ENCODE measurements around the gene HTRA2.
"Not testable (repeated sequence)": the region's sequence is repeated elsewhere in the genome, so short reads cannot be mapped to it uniquely, and the experiment has no call there.

HTRA2 gene

DNA sequence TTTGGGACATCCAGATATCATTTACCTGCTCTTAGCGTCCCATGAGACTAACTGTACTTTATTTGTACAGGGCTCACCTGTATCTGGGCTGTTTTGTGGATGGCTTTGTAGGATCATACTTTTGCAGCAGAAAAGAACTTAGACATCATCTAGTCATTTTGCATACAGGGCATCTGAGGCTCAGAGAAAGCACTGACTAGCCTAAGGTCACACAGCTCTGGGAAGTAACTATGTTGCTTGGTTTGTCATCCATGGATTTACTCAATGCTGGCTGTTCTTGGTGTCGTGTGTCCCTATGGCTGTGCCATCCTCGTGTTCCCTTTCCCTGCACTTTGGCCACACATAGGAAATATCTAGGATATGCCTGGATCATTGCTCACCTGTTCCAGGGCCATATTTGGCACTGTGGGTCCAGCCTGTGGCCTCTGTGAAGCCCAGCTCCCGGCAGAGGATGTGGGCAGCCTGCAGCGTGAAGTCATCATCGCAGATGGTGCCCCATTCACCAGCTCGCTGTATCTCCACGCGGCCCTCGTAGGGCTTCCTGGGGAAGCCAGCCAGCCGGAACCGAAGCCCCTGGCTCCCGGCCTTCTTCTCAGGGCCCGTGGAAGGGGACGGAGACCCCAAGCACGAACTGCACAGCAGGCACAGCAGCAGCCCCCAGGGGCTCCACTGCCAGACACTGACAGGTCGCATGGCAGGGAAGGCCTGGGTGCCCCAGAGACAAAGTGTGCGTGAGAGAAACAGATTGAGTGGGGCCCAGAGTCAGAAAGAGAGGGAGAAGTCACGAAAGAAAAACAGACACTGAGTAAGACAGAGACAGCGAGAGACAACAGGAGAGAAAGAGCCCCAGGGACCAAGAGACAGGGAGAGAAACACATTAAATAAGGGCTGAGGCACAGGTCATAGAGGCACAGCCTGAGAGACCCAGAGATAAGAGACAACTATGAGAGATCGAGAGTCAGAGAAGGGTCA is 22.5 kb downstream of the HTRA2 start:
- ATAC-seq (replicated peaks) (peak in 1 of 2 donors; percentile 6), DNase-seq (no peak)
- Mint-ChIP-seq H3K4me1 (peaks cover 22 to 56% of the 10 kb centered on the region in 2 donors), H3K27me3 (peaks cover 16 to 33% of the 10 kb centered on the region in 2 donors), H3K9me3 (no peaks in the 10 kb centered on the region), H3K27ac (peak overlapping the region; percentile 38), H3K36me3 (peaks cover 17 to 39% of the 10 kb centered on the region in 2 donors), H3K4me3 (peak overlapping the region; percentile 51 to 64)

DNA sequence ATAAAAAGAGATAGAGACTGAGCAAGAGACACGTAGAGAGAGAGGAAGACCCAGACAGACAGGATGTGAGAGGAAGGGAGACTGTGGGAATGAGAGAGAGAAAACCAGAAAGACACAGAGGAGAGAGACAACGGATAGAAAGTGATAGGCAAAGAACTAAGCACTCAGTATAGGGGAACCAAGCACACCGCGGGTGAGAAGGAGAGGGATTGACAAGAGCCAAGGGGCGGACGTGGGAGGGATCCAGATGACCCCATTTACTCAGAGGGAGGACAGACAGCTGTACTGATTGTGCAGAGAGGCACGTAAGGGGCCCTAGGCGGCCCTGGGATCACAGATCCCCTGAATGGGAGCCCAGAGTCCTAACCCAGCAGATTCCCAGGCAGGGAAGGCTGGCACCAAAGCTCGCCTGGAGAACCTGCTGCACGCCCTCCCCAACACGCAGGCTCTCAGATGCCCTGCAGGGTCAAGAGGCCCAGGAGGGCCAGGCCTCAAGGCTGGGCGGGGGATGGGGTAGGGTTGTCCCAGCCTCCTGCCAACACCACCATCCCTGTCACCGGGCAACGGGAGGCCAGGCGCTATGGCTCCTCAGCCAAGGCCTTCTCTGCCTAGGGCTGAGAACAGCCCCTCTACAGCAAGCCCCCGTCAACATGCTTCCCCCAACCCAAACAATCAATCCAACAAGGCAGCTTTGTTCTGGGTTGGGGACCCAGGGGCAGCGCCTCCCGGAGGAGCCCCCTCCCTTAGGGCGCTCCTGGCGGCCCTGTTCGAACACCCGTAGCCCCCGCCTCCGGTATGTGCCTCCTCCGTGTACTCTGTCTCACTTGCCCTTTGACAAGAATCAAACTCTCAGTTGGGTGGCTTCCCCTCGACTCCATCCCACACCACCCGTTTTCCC is 23.4 kb downstream of the HTRA2 start:
- Mint-ChIP-seq H3K27ac (peak overlapping the region; percentile 89), H3K4me1 (peaks cover 22 to 55% of the 10 kb centered on the region in 2 donors), H3K27me3 (peaks cover 12 to 28% of the 10 kb centered on the region in 2 donors), H3K9me3 (no peaks in the 10 kb centered on the region), H3K36me3 (peaks cover 19 to 42% of the 10 kb centered on the region in 2 donors), H3K4me3 (peak overlapping the region; percentile 94)
- DNase-seq (no peak), ATAC-seq (replicated peaks) (no peak)

DNA sequence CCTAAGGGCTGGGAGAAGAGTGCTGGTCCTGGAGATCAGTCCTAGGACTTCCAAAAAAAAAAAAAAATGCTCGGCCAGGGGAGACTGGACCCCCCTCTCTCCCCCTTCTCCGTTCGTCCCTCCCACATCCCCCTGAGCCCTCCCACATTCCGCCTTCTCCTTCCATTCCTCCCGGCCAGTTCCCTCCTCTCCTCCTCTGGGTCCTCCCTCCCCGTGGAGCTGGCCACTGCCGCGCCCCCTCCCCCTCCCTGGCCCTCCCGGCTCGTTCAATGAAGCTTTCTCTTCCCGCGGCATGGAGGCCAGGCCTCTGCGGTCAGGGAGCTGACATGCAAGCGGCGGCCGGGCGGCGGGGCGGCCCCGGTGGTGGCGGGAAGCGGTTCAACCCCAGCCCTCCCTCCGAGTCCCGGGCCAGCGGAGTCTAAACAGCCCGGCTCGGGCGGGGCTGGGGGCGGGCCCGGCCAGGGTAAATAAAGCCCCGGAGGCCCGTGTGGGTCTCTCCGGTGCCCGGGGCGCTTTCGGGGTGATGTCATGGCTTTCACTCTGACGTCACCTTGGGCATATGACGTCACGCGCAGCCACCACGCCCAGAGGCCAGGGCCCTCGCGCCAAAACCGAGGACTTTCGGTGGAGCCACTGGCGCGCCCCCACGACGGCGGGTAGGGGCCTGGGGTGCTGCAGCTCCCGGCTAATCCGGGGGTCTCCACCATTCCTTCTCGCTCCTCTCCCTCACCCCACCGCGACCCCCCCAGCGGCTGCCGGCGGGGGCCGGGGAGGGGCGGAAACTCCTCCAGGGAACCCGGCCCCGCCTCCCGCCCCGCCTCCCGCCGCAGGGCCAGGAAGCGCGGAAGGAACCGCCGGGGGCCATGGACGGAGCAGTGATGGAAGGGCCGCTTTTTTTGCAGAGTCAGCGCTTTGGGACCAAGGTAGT is 24.4 kb downstream of the HTRA2 start, which contains the start of the genes DOK1 and LOXL3:
Gene DOK1 (plus strand): TSS at position 829 of the 928 bp plus-strand sequence. CDS start 35 bp downstream, at position 864.
Gene LOXL3 (minus strand): TSS at position 51 of the 928 bp plus-strand sequence. CDS start 1,308 bp downstream, outside the sequence.
- Mint-ChIP-seq H3K27me3 (peaks cover 9 to 24% of the 10 kb centered on the region in 2 donors), H3K36me3 (peaks cover 22 to 44% of the 10 kb centered on the region in 2 donors), H3K4me1 (peaks cover 22 to 51% of the 10 kb centered on the region in 2 donors), H3K9me3 (no peaks in the 10 kb centered on the region), H3K27ac (peak within 1 kb of the TSS; percentile 92), H3K4me3 (peak within 1 kb of the TSS; percentile 94)
- DNase-seq (peak; percentile 77), ATAC-seq (replicated peaks) (peak; percentile 76 to 84)

DNA sequence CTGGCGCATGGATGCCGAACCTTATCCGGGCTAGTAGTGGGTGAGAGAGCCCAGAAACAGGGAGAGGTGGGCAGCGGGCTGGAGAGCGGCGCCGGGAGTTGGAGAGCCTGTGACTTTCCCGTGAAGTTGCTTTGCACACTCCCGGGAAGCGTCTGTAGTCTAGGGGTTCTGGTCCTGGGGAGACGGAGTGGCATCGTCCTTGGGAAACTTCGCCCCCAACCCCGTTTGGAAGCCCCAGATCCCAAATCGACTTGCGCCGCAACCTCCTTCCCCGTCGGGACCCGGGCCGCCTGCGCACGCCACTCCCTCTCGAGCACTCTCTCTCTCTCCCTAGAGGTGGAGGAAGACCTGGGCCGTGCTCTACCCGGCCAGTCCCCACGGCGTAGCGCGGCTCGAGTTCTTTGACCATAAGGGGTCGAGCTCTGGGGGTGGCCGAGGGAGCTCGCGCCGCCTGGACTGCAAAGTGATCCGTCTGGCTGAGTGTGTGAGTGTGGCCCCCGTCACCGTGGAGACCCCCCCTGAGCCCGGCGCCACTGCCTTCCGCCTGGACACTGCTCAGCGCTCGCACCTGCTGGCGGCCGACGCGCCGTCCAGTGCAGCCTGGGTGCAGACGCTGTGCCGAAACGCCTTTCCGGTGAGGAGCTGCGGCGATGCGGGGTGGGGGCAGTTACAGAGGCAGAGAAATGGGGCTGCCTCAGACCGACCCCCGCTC is 25.2 kb downstream of the HTRA2 start:
- ATAC-seq (replicated peaks) (peak; percentile 75), DNase-seq (peak; percentile 34)
- peak overlapping the region; percentile 92 for H3K27ac Mint-ChIP-seq
- peak overlapping the region; percentile 94 for H3K4me3 Mint-ChIP-seq
- peaks cover 20 to 40% of the 10 kb centered on the region in 2 donors for H3K36me3 Mint-ChIP-seq
- peaks cover 18 to 45% of the 10 kb centered on the region in 2 donors for H3K4me1 Mint-ChIP-seq
- no peaks in the 10 kb centered on the region for H3K9me3 Mint-ChIP-seq
- H3K27me3 Mint-ChIP-seq: peaks cover 4 to 17% of the 10 kb centered on the region in 2 donors

DNA sequence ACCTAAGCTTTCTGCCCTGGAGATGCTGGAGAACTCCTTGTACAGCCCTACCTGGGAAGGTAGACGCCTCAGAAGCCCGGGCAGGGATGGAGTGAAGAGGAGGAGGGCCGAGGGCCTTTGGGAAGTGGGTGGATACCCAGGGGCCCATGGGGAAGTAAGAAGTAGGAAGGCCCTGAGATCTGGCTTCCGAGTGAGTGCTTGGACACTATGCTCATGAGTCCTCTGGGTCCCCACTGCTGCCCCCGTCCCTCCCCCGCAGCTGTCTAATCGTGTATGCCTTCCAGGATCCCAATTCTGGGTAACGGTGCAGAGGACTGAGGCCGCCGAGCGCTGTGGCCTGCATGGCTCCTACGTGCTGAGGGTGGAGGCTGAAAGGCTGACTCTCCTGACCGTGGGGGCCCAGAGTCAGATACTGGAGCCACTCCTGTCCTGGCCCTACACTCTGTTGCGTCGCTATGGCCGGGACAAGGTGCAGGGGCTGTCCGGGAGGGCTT is 25.9 kb downstream of the HTRA2 start:
- H3K27me3 Mint-ChIP-seq: peaks cover 6 to 16% of the 10 kb centered on the region in 2 donors
- H3K36me3 Mint-ChIP-seq: peaks cover 23 to 37% of the 10 kb centered on the region in 2 donors
- DNase-seq (no peak), ATAC-seq (replicated peaks) (no peak)
- no peaks in the 10 kb centered on the region for H3K9me3 Mint-ChIP-seq
- peak overlapping the region; percentile 92 for H3K27ac Mint-ChIP-seq
- peak overlapping the region; percentile 94 for H3K4me3 Mint-ChIP-seq
- peaks cover 15 to 48% of the 10 kb centered on the region in 2 donors for H3K4me1 Mint-ChIP-seq

DNA sequence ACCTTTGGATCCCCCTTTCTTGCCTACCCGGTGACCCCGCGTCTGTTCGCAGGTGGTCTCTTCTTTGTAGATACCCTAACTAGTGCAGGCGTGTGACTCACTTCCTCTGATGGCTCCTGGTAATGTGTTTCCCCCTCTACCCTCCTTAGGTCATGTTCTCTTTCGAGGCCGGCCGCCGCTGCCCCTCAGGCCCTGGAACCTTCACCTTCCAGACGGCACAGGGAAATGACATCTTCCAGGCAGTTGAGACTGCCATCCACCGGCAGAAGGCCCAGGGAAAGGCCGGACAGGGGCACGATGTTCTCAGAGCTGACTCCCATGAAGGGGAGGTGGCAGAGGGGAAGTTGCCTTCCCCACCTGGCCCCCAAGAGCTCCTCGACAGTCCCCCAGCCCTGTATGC is 26.4 kb downstream of the HTRA2 start:
- peaks cover 23 to 37% of the 10 kb centered on the region in 2 donors for H3K36me3 Mint-ChIP-seq
- no peak for DNase-seq
- H3K27me3 Mint-ChIP-seq: peaks cover 6 to 13% of the 10 kb centered on the region in 2 donors
- ATAC-seq (replicated peaks): no peak
- peak overlapping the region; percentile 94 for H3K4me3 Mint-ChIP-seq
- peak overlapping the region; percentile 79 for H3K27ac Mint-ChIP-seq
- peaks cover 17 to 50% of the 10 kb centered on the region in 2 donors for H3K4me1 Mint-ChIP-seq
- H3K9me3 Mint-ChIP-seq: no peaks in the 10 kb centered on the region

DNA sequence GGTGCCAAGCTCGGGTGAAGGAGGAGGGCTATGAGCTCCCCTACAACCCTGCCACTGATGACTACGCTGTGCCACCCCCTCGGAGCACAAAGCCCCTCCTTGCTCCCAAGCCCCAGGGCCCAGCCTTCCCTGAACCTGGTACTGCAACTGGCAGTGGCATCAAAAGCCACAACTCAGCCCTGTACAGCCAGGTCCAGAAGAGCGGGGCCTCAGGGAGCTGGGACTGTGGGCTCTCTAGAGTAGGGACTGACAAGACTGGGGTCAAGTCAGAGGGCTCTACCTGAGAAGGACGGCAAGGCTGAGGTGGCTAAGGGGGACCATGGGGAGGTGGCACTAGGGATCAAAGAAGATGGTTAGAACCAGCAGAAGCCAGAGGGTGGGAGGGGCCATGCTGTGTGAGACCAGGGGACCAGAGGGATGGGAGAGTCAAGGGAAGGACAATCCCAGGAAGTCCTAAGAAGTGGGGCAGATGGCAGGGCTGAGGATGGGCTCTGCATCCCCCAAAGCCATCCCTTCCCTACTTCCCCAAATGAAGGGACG is 27.2 kb downstream of the HTRA2 start:
- H3K27me3 Mint-ChIP-seq: peaks cover 9 to 14% of the 10 kb centered on the region in 2 donors
- peaks cover 23 to 32% of the 10 kb centered on the region in 2 donors for H3K36me3 Mint-ChIP-seq
- ATAC-seq (replicated peaks) (no peak), DNase-seq (no peak)
- no peak overlapping the region for H3K27ac Mint-ChIP-seq
- H3K4me1 Mint-ChIP-seq: peaks cover 18 to 49% of the 10 kb centered on the region in 2 donors
- no peaks in the 10 kb centered on the region for H3K9me3 Mint-ChIP-seq
- H3K4me3 Mint-ChIP-seq: no peak overlapping the region

DNA sequence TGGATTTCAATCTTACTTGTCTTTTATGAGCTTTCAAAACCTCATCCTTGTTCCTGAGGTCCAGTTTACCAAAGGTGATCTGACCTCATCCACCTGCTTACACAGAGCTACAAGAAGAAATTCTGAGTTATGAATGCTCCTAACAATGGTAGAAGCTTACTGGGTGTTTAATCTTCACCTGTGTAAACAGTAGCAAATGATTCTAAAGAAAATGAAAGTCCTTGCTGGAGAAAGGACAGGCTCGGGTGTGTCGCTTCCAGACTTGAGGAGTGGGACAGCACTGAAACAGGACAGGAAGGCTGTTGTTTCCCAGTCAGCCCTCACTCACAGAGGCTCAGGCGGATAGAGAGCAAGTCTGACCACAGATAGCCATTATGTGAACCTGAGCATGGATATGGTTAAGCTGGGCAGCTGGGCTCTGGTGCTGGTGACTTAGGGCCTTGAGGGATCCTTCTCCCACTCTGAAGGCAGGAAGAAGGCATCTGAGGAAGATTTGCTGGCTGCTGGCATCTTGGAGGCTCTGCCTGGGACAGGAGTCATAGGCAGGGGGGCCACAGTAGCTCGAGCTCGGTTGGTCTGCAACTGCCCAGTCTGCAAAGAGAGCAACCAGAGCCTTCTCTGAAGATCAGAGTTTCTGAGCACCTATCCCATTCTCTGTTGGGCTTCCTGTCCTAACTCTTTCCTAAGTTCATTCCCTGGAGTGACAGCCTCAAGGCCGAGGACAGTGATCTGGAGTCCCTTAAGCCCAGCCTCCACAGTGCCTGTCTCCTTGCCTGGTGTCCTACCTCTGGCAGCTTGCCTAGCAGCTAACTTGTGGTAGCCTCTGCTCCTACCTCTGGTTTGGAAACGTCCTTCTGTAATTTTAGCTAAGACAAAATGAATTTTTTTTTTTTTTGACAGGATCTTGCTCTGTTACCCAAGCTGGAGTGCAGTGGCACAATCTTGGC is 28.8 kb downstream of the HTRA2 start:
- Mint-ChIP-seq H3K27ac (no peak overlapping the region), H3K27me3 (peaks cover 11 to 17% of the 10 kb centered on the region in 2 donors), H3K4me1 (peaks cover 18 to 50% of the 10 kb centered on the region in 2 donors), H3K9me3 (no peaks in the 10 kb centered on the region), H3K36me3 (peaks cover 23 to 32% of the 10 kb centered on the region in 2 donors), H3K4me3 (no peak overlapping the region)
- DNase-seq: no peak
- ATAC-seq (replicated peaks): no peak

DNA sequence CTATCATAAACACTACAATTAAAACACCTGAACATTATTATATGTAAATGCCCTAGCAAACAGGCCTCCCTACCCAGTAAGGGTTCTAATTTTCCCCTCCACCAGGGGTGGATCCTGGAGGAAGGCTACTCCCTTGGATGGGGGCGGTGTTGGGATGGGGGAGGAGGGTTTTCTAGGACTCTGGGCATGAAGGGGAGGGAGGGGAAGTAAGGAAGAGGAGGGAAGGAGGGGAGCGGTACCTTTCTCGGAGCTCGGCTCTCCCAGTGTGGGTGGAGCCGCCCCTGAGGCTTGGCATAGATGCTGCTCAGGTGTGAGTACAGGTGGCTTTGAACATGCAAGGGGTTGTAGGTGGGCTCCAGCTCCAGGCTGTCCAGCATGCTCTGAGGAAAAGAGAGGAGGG is 30.2 kb downstream of the HTRA2 start:
- Mint-ChIP-seq H3K4me3 (no peak overlapping the region), H3K9me3 (no peaks in the 10 kb centered on the region)

DNA sequence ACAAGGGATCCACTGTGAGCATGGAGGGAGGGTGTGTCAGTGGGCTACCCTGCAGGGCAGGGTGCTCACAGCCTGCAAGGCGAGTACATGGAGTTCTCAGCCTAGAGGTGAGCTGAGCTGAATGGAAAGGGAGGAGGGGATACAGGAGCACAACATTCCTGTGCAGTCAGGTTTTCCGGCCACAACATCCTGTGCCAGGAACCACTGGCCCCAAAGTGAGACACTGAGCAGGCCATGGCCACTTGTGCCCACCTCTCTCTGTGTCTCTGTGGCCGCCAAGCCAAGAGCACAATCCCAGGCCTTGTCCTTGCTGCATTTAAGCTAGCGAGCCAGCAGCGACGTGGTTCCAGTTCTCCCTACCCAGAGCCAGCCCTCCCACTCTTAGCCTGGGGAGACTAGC is 30.9 kb downstream of the HTRA2 start:
- Mint-ChIP-seq H3K9me3 (no peaks in the 10 kb centered on the region), H3K4me1 (peaks cover 18 to 49% of the 10 kb centered on the region in 2 donors), H3K36me3 (peaks cover 19 to 21% of the 10 kb centered on the region in 2 donors), H3K27me3 (peaks cover 11 to 17% of the 10 kb centered on the region in 2 donors), H3K27ac (no peak overlapping the region), H3K4me3 (no peak overlapping the region)
- peak in 1 of 2 donors; percentile 29 for ATAC-seq (replicated peaks)
- DNase-seq: no peak

More for the DNA sequence above, 30.2 kb downstream of the HTRA2 start:
- Mint-ChIP-seq H3K27me3 (peaks cover 11 to 17% of the 10 kb centered on the region in 2 donors), H3K36me3 (peaks cover 22 to 28% of the 10 kb centered on the region in 2 donors), H3K27ac (no peak overlapping the region), H3K4me1 (peaks cover 20 to 54% of the 10 kb centered on the region in 2 donors)
- ATAC-seq (replicated peaks) (no peak), DNase-seq (no peak)

DNA sequence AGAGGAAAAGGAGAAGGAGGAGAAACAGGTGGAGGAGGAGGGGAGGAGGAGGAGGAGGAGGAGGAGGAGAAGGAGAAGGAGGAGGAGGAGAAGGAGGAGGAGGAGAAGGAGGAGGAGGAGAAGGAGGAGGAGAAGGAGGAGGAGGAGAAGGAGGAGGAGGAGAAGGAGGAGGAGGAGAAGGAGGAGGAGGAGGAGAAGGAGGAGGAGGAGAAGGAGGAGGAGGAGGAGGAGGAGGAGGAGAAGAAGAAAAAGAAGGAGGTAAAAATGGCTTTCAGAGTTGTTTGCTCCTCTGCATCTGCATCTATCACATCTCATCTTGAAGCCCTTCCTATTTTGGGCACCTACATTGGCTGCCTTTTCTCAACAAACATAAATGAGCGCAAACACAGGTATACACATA is 31.3 kb downstream of the HTRA2 start:
- H3K4me3 Mint-ChIP-seq; DNase-seq; H3K27ac Mint-ChIP-seq; H3K9me3 Mint-ChIP-seq; ATAC-seq (replicated peaks): not testable (repeated sequence)
- H3K36me3 Mint-ChIP-seq: peaks cover 19% of the 10 kb centered on the region in 2 donors
- peaks cover 11 to 17% of the 10 kb centered on the region in 2 donors for H3K27me3 Mint-ChIP-seq
- H3K4me1 Mint-ChIP-seq: peaks cover 22 to 49% of the 10 kb centered on the region in 2 donors
